Duodenal mucosa (tissue), 2 donors: Measurements from ENCODE around the gene GATA6.

Source experiments
- H3K27ac ChIP-seq: one replicate; pipeline ENCODE4 v1.7.0; 2013; ENCODE audit warnings: low read depth, low read length
- H3K27me3 ChIP-seq, 2 donors: one replicate each; pipeline ENCODE4 v1.7.0; 2013; ENCODE audit warnings: low read length in 2 of 2, control low read depth in 1 of 2; ENCODE audit not compliant: insufficient read depth in 2 of 2, control insufficient read depth in 1 of 2
- H3K36me3 ChIP-seq, 2 donors: one replicate each; pipeline ENCODE4 v1.7.0; 2013; ENCODE audit warnings: low read length in 2 of 2, control low read depth in 1 of 2; ENCODE audit not compliant: insufficient read depth in 2 of 2, control insufficient read depth in 1 of 2
- H3K4me1 ChIP-seq, 2 donors: one replicate each; pipeline ENCODE4 v1.7.0; 2013; ENCODE audit warnings: low read length in 2 of 2, control low read depth in 1 of 2; ENCODE audit not compliant: insufficient read depth in 2 of 2, control insufficient read depth in 1 of 2
- H3K4me3 ChIP-seq, 2 donors: one replicate each; pipeline ENCODE4 v1.7.0; 2013; ENCODE audit warnings: low read length in 2 of 2, low read depth in 1 of 2
- H3K9ac ChIP-seq, 2 donors: one replicate each; pipeline ENCODE4 v1.7.0; 2013; ENCODE audit warnings: low read length in 2 of 2, low read depth in 1 of 2
- H3K9me3 ChIP-seq, 2 donors: one replicate each; pipeline ENCODE4 v1.7.0; 2013; ENCODE audit warnings: low read length in 2 of 2, control low read depth in 1 of 2; ENCODE audit not compliant: control insufficient read depth in 1 of 2

Gene GATA6

DNA sequence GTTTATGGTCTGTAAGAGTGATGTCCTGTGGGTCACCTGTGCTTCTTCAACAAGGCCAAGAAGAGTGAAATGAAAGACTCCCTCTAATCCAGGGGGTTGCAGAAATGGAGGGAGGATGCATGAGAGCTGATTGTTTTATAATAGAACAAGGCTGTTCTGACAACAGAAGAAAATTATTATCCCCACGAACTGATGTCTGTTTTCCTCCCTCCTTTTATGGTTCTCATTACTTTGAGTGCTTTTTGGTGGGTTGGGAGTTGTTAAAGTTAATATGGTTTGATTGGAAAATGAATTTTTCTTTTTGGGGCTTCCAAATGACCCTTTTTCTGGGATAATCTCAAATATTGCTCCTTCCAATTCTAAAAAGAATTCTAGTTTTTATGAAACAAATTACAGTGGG is 33.6 kb downstream of the GATA6 start:
- H3K4me3 ChIP-seq = no peak overlapping the region
- H3K36me3 ChIP-seq = peaks cover 11 to 24% of the 10 kb centered on the region in 2 donors
- peaks cover 7 to 15% of the 10 kb centered on the region in 2 donors for H3K4me1 ChIP-seq
- H3K27me3 ChIP-seq = no peaks in the 10 kb centered on the region
- H3K27ac ChIP-seq = no peak overlapping the region
- no peaks in the 10 kb centered on the region for H3K9me3 ChIP-seq
- no peak overlapping the region for H3K9ac ChIP-seq

- no peaks in the 10 kb centered on the region for H3K27me3 ChIP-seq
- no peak overlapping the region for H3K27ac ChIP-seq
- no peaks in the 10 kb centered on the region for H3K9me3 ChIP-seq
- H3K4me3 ChIP-seq = no peak overlapping the region
- H3K36me3 ChIP-seq = peaks cover 11 to 24% of the 10 kb centered on the region in 2 donors
- H3K4me1 ChIP-seq = peaks cover 4 to 8% of the 10 kb centered on the region in 2 donors
- no peak overlapping the region for H3K9ac ChIP-seq
Measured at GRCh38 chr18:22203536-22204213, 34.3 kb downstream of the GATA6 start.

DNA sequence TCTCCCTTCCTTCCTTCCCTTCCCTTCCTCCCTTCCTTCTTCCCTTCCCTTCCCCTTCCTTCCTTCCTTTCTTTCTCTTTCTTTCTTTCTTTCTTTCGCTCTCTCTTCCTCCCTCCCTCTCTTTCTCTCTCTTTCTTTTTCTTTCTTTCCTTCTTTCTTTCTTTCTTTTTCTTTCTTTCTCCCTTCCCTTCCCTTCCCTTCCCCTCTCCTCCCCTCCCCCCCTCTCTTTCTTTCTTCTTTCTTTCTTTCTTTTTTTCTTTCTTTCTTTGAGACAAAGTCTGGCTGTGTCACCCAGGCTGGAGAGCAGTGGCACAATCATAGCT is 34.8 kb downstream of the GATA6 start:
- H3K27me3 ChIP-seq = no peaks in the 10 kb centered on the region
- no peak overlapping the region for H3K4me3 ChIP-seq
- H3K9ac ChIP-seq = no peak overlapping the region
- H3K36me3 ChIP-seq = peaks cover 11 to 24% of the 10 kb centered on the region in 2 donors
- H3K27ac ChIP-seq = no peak overlapping the region
- peaks cover 4% of the 10 kb centered on the region in 2 donors for H3K4me1 ChIP-seq
- no peaks in the 10 kb centered on the region for H3K9me3 ChIP-seq

GRCh38 chr18:22204996-22205395 is 35.6 kb downstream of the GATA6 start:
- no peak overlapping the region for H3K27ac ChIP-seq
- peaks cover 7 to 9% of the 10 kb centered on the region in 2 donors for H3K4me1 ChIP-seq
- no peak overlapping the region for H3K4me3 ChIP-seq
- H3K9me3 ChIP-seq = no peaks in the 10 kb centered on the region
- H3K9ac ChIP-seq = no peak overlapping the region
- no peaks in the 10 kb centered on the region for H3K27me3 ChIP-seq
- peaks cover 9 to 24% of the 10 kb centered on the region in 2 donors for H3K36me3 ChIP-seq

- Histone ChIP-seq H3K9me3 (no peaks in the 10 kb centered on the region), H3K36me3 (peaks cover 4 to 13% of the 10 kb centered on the region in 2 donors), H3K27ac (no peak overlapping the region), H3K4me1 (peaks cover 22% of the 10 kb centered on the region in 2 donors), H3K27me3 (no peaks in the 10 kb centered on the region), H3K9ac (no peak overlapping the region), H3K4me3 (no peak overlapping the region)
Measured at GRCh38 chr18:22207021-22207758, 37.8 kb downstream of the GATA6 start.

- Histone ChIP-seq H3K4me1 (peaks cover 18 to 22% of the 10 kb centered on the region in 2 donors), H3K27ac (no peak overlapping the region), H3K9ac (no peak overlapping the region), H3K36me3 (no peaks in the 10 kb centered on the region), H3K4me3 (no peak overlapping the region), H3K27me3 (no peaks in the 10 kb centered on the region), H3K9me3 (no peaks in the 10 kb centered on the region)
Measured at GRCh38 chr18:22210311-22210754, 40.9 kb downstream of the GATA6 start.

- Histone ChIP-seq H3K27me3 (no peaks in the 10 kb centered on the region), H3K27ac (no peak overlapping the region)
Measured at GRCh38 chr18:22211657-22212056, 42.3 kb downstream of the GATA6 start.

GRCh38 chr18:22213333-22213973 is 44.1 kb downstream of the GATA6 start:
- Histone ChIP-seq H3K4me1 (peaks cover 18 to 22% of the 10 kb centered on the region in 2 donors), H3K4me3 (no peak overlapping the region), H3K27ac (no peak overlapping the region)

More at GRCh38 chr18:22211657-22212056, 42.3 kb downstream of the GATA6 start:
- H3K9ac ChIP-seq = no peak overlapping the region
- H3K4me1 ChIP-seq = peaks cover 18 to 22% of the 10 kb centered on the region in 2 donors
- H3K9me3 ChIP-seq = no peaks in the 10 kb centered on the region
- H3K36me3 ChIP-seq = no peaks in the 10 kb centered on the region
- H3K4me3 ChIP-seq = no peak overlapping the region

GRCh38 chr18:22214731-22215528 is 45.5 kb downstream of the GATA6 start:
- no peak overlapping the region for H3K4me3 ChIP-seq
- H3K9ac ChIP-seq = no peak overlapping the region
- H3K4me1 ChIP-seq = peaks cover 14 to 15% of the 10 kb centered on the region in 2 donors
- H3K36me3 ChIP-seq = no peaks in the 10 kb centered on the region
- H3K27me3 ChIP-seq = no peaks in the 10 kb centered on the region
- H3K9me3 ChIP-seq = no peaks in the 10 kb centered on the region
- H3K27ac ChIP-seq = no peak overlapping the region

More at GRCh38 chr18:22213333-22213973, 44.1 kb downstream of the GATA6 start:
- Histone ChIP-seq H3K36me3 (no peaks in the 10 kb centered on the region), H3K27me3 (no peaks in the 10 kb centered on the region), H3K9ac (no peak overlapping the region), H3K9me3 (no peaks in the 10 kb centered on the region)
